GM18505 (cell line): ENCODE results near the gene SRSF10.
"Not testable (repeated sequence)": the region's sequence is repeated elsewhere in the genome, so short reads cannot be mapped to it uniquely, and the experiment has no call there.

Experiments used
- ATAC-seq: cut with Tn5 transposase; IDR thresholded peaks from one replicate; pipeline ENCODE4 v1.9.1; 2021; ENCODE audit not compliant: unreplicated experiment
- POLR2A ChIP-seq: IDR thresholded peaks from 4 replicates; pipeline ENCODE4 v1.6.1; 2011; ENCODE audit warnings: borderline replicate concordance; ENCODE audit not compliant: insufficient read depth, insufficient read length; ENCODE audit errors: extremely low read depth

Gene SRSF10

GRCh38 chr1:23958810-23959460, 21.2 kb downstream of the SRSF10 start:
- peak; percentile 51 for ATAC-seq
- TF ChIP-seq POLR2A = peak; percentile 79

DNA sequence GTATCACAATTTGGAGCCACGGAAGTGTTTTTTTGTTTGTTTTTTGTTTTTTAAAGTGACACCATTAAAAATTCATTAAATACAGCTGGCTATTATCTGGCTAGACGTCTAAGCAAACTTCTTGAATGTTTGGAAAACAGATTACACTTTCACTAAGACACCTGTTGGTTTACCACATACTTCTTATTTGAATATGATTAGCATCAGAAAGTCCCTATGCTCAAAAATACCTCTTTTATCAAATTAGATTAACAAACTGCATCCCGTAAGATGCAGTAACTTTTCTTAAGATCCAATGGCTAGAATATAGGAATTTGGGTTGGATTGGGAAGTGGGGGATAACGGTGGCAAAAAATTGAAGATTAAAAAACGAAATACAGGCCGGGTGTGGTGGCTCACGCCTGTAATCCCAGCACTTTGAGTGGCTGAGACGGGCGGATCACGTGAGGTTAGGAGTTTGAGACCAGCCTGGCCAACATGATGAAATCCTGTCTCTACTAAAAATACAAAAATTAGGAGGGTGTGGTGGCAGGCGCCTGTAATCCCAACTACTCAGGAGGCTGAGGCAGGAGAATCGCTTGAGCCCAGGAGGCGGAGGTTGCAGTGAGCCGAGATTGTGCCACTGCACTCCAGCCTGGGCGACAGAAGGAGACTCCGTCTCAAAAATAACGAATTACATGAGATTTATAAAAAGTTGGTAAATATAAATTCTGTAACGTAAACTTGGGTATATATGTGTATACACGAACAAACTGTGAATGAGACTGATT, 21.9 kb downstream of the SRSF10 start:
- not testable (repeated sequence) for ATAC-seq

DNA sequence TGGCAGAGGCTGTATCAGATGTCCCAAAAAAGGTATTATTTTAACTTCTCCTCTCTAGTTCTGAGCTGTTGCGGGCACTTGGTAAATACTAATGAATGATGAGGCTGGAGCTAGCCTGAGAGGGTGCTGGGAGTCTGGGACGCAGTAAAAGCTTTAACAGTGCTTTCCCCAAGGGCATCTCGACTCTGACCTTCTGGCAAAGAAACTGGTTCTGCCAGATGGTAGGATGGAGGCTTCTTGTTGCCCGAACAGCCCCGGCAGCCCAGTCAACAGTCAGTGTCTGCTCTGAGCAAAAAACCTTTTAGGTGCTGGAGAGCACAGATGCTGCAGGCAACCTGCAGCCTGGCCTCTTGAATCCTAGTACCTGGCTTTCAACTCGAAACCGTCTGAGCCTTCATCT, 23.0 kb downstream of the SRSF10 start:
- TF ChIP-seq POLR2A = no peak
- ATAC-seq = no peak

DNA sequence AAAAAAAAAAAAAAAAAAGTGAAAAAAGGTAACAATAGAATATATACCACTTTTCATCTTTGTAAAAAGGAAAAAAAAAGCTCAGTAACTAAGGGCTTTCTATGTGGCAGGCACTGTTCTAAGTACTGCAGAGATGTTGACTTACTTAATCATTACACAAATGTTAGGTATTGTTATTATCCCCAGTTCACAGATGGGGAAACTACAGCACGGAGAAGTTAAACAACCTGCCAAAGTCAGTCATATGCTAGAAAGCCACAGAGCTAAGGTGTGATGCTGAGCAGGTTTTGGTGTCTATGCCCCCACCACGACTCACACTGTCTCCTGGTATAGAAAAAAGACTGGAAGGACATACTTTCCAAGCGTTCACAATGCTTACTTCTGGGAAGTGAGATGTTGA, 27.1 kb downstream of the SRSF10 start:
- TF ChIP-seq POLR2A = no peak
- no peak for ATAC-seq

DNA sequence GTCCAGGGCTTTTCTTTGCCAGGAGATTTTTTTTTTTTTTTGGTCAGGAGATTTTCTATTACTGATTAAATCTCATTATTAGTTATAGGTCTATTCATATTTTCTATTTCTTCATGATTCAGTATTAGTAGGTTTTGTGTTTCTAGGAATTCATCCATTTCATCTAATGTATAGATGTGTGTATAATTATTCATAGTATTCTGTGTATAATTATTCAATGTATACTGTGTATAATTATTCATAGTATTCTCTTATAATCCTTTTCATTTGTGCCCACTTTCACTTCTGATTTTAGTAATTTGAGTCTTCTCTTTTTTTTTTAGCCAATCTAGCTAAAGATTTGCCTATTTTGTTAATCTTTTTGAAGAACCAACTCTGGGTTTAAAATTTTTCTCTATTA, 32.8 kb downstream of the SRSF10 start:
- no peak for TF ChIP-seq POLR2A

DNA sequence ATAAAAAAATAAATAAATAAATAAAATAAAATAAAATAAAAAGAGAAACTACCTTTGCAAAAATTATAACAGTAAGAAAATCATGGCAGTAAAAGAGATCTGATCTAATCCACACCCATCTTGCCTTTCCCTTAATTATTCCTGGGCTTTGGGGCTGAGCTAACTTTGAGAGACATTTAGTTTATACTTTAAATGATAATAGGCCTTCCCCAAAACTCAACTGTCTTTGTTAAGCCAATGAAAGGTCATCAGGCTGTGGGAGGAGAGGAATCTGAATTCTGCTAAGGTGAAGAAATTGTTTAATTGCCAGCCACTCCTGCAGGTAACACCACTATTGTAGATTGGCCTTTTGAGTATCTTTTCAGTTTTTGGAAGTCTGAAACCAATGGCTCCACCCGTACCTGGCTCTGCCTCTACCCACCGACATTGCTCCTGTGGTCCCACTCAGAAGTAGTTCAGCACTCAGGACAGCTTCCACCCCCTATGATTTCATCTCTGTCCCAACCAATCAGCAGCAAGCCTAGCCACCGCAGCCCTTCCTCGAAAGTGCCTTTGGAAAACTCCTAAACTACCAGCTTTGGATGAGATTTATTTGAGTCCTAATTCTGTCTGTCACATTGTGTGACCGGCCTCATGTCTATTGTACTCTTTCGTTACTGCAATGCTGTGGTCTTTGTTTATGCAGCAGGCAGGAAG, 43.5 kb downstream of the SRSF10 start:
- ATAC-seq = no peak
- no peak for TF ChIP-seq POLR2A

More for the DNA sequence above, 32.8 kb downstream of the SRSF10 start:
- no peak for ATAC-seq

DNA sequence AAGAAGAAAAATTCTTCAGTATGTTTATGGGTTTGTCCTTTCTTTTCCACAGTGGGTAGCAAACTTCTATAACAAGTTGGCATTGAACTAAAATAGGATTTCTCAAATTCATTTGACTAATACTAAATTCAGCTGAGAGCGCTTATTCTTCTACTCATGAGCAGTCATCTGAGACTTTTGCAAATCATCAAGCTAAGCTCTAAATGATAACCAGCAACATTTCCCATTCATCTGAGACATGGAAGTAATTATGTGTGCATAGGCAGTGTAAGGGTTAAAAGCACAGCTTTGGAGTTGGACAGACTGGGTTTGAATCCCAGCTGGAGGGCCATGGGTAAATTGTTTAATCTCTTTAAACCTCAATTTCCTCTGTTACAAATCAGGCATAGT, 48.6 kb downstream of the SRSF10 start:
- no peak for TF ChIP-seq POLR2A
- ATAC-seq = no peak

- no peak for TF ChIP-seq POLR2A
- ATAC-seq = no peak
Observed at GRCh38 chr1:23930861-23931490, 49.2 kb downstream of the SRSF10 start.

DNA sequence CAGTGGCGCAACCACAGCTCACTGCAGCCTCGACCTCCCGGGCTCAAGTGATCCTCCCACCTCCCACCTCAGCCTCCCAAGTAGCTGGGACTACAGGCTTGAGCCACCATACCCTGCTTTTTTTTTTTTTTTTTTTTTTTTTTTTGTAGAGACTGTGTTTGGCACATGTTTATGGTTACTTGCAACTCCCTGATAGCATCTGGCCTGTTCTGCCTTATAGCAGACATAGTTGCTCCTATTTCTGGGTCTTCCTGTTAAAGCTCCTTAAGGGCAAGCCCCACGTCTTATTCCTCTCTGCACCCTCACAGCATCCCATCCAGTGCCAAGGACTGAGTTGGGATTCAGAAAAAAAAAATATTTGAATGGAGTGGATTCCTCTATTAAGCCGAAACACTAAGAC, 49.9 kb downstream of the SRSF10 start:
- ATAC-seq = no peak
- no peak for TF ChIP-seq POLR2A

DNA sequence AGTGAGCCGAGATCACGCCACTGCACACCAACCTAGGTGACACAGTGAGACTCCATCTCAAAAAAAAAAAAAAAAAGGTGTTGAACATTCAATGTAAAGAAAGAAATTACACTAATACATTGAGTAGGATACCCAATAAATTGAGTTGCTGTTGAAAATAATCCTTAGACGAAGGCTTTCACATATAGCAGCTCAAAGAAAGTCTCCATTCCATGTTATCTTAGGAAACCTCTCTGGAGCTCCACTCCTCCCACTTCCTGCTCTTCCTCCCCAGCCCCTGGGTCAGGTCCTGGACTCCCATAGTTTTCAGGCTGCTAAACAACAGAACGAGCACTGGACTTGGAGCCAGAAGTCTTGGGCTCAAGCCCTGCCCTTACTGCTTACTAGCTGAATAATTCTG, 51.3 kb downstream of the SRSF10 start:
- ATAC-seq = no peak
- no peak for TF ChIP-seq POLR2A

GRCh38 chr1:23927097-23927496, 53.0 kb downstream of the SRSF10 start:
- no peak for TF ChIP-seq POLR2A
- no peak for ATAC-seq

DNA sequence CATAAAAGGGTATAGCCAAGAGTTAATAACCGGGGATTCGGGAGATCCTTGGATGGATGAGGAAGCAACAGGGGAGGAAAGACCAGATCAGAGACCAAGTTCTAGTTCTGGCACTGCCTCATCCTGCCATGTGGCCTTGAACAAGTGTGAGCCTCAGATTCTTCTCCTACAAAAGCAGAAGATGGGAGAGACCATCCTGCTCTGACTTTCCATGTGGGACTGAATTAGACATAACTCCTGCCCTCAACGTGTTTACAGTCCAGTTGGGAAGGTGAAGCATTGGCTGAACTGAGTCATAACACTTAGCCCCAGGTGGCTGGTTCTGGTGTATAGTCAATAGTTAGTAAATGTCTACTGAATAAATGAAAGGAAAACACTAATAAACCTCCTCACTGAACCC, 54.8 kb downstream of the SRSF10 start:
- TF ChIP-seq POLR2A = no peak
- no peak for ATAC-seq

GRCh38 chr1:23924601-23925000, 55.5 kb downstream of the SRSF10 start:
- ATAC-seq = no peak
- TF ChIP-seq POLR2A = no peak
